Forelimb muscle (tissue), 1 donor: Measurements from ENCODE around the gene VPS4A. TPM values are rescaled to one million over a fixed set of nuclear protein-coding genes. Genes with fewer than 3 reads are reported as not detected.
"Not testable (repeated sequence)": the region's sequence is repeated elsewhere in the genome, so short reads cannot be mapped to it uniquely, and the experiment has no call there.

ENCODE experiments used
- DNase-seq: peaks from one replicate; pipeline ENCODE4 v3.0.0-alpha.2; 2013; ENCODE audit warnings: low read depth
- polyA plus RNA-seq: library from polyadenylated mRNA; unstranded; fragments of 120-200 nt; gene quantifications from one replicate; pipeline ENCODE4 v1.2.1, GENCODE V29; 2013; ENCODE audit not compliant: insufficient read length

Gene VPS4A
- 38.7 TPM for polyA plus RNA-seq

DNA sequence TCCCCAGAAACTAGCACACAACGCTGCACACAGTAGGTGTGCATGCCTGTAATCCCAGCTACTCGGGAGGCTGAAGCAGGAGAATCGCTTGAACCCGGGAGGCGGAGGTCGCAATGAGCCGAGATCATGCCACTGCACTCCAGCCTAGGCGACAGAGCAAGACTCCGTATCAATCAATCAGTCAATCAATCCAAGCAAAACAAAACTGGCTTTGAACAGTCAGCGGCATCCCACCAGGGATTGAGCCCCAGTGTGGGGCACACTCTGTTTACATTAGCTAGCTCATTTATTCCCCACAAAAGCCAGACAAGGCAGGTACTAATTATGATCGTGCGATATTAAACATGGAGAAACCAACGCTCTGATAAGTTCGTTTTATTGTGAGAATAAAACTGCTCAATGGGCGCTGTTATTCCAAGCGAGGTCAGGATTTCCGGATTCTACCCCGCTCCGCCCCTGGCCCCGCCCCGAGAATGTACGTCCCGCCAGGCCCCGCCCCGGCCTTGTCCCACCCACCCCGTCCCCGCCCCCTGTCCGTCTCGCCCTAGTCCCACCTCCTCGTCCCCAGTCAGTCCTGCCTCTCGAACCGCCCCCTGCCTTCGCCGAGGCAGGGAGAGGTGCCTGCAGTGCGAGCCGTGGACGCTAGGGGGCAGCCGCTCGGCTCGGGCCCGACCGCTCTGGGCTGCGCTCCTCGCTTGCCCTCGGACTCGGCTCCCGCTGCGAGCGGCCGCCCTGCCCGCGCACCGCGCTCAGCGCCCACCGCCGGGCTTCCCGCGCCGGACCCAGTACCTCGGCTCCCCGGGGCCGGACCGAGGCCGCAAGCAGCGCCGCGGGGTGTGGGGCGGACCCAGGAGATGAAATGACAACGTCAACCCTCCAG is at the start of gene VPS4A:
Gene VPS4A (plus strand): TSS at position 698 of the 880 bp plus-strand sequence. CDS start 162 bp downstream, at position 860.
- peak; percentile 79 for DNase-seq

DNA sequence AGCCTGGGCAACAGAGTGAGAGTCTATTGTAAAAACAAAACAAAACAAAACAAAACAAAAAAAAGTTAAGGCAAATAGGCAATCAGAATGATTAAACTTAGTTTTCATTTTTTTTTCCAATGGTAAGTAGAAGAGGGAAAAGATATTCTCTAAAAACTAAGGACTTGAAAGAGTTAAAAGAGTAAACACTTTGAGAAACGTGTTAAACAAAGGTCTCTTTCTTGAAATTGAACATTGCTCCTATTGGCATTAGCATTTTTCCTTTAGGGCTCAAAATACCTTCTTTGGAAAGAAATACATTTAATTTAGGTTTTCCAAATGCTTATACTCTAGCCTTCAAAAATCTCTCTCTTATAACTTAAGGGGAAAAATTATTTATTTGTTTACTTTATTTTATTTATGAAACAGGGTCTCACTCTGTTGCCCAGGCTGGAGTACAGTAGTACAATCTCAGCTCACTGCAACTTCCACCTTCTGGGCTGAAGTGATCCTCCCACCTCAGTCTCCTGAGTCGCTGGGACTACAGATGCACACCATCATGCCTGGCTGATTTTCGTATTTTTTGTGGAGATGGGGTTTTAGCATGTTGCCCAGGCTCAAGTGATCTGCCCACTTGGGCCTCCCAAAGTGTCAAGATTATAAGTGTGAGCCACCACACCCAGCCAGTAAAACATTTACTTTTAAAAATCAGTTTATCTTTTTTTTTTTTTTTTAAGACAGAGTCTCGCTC is 44.7 kb upstream of the VPS4A start:
- no peak for DNase-seq

DNA sequence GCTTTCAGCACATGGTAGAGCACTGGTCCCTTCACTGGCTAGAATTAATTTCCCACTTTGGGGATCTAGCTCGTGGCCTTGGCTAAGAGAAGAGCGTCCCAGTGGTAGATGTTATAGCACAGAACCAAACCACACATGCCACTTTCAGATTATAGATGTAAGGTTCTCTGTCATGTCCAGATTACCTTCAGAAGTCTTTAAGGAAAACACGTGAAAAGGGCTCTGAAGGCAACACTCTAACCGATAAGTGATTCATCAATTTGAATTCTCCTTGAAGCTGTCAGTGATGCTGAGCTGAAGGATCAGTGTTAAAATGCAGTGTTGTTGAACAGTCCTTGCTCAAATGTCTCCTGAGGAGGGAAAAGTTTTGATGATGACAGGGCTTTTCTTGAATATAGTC is 43.5 kb upstream of the VPS4A start:
- no peak for DNase-seq

DNA sequence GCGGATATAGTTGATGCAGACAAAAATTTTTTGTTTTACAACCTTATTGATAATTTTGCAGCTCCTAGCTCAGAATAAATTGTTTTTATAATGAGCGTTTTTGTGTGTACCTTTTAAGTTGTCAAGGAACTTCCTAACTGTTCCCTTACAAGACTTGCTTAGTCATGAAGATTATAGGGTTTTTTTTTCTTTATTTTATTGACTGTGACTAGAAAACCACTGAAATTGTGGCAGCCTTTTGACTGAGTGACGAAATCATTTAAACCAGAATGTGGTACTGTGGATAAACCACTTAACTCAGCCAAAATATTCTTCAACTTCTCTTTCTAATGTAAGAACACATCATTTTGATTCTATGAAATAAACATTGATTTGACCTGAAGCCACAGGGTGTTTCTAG is 40.8 kb upstream of the VPS4A start:
- no peak for DNase-seq

DNA sequence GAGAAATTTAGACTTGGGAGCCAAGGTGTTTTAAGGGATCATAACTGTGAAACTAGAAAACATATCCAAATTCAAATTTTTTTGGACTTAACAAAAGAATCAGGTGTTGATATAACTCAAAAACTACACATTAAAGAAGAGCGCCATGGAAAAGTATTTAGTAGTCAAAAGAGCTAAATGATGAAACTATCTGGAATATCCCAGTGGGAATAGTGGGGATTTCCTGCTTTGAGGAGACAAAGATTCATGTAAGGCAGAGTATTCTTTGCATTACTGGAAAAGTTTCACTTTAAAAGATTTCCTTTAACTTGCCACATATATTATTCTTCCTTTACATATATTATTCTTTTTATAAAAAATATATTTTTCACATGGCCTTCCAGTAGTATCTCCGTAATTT is 40.3 kb upstream of the VPS4A start:
- no peak for DNase-seq

DNA sequence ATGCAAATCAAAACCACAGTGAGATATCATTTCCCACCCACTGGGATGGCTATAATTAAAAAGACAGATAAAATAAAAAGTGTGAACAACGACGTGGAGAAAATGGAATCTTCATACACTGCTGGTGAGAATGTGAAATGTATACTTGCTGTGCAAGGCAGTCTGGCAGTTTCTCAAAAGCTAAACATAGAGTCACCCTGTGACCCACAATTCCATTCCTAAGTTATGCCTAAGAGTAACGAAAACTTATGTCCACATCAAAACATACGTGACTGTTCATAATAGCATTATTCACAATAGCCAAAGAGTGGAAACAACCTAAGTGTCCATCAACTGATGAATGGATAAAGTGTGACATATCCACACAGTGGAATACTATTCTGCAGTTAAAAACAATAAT is 38.1 kb upstream of the VPS4A start:
- no peak for DNase-seq

DNA sequence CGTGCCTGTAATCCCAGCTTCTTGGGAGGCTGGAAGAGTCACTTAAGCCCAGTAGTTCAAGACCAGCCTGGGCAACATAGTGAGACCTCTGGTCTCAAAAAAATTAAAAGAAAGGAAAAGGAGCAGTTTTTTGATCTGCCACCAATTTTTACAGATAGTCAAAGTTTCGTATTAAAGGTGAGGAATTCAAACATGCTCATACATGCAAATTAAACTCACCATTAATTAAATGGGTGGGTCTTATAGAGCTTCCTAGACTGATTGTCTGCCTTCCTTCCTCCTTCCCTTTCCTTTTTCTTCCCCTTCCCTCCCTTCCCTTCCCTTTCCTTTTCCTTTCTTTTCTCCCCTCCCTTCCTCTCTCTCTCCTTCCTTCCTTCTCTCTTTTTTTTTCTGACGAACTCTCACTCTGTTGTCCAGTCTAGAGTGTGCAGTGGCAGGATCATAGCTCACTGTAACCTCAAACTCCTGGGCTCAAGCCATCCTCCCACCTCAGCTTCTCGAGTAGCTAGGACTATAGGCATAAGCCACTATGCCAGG is 36.4 kb upstream of the VPS4A start:
- no peak for DNase-seq

DNA sequence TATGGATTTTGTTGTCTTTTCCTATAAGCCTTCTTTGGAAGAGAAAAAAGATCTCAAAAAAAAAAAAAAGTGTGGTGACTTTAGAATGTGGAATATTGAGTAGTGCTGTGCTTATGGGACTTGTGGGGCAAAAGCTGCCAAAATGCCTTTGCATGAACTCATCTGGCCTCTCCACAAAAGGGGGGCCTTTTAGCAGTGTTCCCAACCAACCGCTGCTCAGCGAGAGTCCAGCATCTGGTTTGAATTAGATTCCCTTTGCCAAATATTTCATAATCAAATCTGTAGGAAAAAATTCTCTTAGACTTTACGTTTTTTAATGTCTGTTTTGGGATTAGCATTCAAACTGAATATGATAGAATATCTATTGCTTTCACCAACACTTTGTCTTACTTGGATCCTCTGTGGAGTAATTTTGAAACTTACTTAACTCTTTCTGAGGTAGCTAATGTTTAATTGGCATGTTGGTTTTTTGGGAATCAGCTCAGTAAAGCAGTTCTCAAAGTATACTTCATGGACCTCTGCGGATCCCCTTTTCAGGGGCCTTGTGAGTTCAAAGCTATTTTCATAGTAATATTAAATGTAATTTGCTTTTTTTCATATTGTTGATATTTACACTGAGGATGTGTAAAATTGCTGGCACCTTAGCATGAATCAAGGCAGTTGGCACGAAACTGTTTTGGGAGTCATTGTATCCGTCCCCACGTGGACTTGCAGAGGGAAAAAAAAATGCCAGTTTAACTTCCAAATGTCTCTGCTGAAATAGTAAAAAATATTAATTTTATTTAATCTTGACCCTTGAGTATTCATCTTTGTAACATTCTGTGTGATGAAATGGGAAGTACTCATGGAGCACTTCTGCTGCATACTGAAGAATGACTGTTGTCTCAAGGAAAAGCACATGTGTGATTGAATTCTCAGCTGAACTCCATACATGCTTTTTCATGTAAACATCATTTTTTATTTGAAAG is 34.7 kb upstream of the VPS4A start:
- peak; percentile 95 for DNase-seq

DNA sequence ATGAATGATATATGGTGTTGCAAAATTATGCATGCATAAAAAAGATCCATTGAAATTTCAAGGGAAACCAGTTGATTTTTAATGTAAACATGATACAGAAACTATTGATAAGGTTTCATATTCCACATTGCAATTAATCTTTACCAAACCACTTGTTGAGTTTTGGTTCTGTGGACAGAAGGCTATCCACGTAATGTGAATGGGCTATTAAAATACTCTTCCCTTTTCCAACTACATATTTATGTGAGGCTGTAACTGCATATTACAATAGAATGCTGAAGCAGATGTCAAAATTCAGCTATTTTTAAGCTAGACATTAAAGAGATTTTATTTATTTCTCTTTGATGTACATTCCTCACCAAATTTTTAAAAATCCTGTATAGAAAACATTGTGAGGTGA is 33.7 kb upstream of the VPS4A start:
- no peak for DNase-seq

DNA sequence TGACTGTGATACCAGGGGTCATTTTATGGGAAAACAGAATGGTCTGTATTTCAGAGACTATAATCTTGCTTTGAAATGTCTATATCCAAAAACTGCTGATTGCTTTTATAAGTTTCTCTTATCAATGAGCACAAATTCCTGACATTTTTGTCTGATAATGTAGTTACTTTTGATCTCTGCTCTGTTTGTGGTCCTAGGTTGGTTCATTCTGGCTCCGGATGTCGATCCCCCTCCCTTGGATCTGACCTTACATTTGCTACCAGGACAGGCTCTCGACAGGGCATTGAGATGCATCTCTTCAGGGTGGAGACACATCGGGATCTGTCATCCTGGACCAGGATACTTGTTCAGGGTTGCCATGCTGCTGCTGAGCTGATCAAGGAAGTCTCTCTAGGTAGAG is 27.3 kb upstream of the VPS4A start:
- DNase-seq = no peak

DNA sequence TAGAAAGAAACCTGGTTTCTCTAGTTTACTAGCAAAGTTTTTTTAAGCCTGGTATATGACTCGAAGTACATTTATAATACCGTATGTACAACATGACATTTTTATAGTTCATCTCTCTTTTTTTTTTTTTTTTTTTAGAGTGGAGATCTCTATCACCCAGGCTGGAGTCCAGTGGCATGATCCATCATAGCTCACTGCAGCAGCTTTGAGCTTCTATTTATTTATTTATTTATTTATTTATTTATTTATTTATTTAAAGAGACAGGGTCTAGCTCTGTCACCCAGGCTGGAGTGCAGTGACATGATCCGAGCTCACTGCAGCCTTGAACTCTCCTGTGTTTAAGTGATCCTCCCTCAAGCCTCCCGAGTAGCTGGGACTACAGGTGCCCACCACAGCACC is 25.9 kb upstream of the VPS4A start:
- DNase-seq = no peak

DNA sequence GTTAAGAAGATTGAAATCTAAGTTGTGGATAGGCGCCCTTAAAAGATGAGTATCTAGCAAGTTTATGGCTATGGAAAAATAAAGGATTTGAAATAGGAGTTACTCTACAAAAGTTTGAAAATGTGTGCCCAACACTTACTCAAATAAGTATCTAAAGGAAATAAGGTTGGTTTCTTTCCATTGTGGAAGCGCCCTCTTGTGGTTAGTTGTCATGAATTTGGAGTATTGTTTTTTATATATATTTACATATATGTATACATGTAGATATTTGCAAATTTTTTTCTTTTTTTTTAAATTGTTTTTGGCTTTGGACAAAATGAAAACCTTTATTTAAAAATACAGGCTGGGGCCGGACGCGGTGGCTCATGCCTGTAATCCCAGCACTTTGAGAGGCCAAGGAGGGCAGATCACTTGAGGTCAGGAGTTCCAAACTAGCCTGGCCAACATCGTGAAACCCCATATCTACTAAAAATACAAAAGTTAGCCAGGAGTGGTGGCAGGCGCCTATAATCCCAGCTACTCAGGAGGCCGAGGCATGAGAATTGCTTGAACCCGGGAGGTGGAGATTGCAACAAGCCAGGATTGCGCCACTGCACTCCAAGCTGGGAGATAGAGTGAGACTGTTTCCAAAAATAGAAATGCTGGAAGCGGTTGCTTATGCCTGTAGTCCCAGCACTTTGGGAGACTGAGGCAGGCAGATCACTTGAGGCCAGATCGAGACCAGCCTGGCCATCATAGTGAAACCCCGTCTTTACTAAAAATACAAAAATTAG is 24.0 kb upstream of the VPS4A start:
- peak; percentile 66 for DNase-seq

DNA sequence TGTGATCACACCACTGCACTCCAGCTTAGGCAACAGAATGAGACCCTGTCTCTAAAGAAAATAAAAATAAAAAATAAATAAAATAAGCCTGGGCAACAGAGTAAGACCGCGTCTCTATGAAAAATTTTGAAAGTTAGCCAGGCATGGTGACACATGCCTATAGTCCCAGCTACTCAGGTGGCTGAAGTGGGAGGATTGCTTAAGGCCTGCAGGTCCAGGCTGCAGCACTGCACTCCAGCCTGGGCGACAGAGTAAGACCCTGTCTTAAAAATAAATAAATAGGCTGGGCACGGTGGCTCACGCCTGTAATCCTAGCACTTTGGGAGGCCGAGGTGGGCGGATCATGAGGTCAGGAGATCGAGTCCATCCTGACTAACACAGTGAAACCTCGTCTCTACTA is 19.5 kb upstream of the VPS4A start:
- not testable (repeated sequence) for DNase-seq

DNA sequence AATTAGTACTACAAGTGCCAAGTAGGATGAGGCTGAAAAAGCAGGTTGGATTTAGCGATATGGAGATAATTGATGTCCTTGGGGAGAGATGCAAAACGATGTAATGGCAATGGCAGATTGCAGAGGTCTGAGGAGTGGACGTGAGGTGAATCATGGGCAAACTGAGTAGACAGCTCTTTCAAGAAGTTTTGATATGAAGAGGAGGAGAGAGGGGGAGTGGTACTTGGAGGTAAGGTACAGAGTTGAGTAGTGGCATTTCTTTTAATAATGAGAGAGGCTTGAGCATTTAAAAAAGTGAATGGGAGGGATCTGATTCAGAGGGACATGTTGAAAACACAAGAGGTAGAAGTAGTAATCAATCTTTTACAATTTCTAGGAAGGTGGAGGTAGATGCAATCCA is 17.7 kb upstream of the VPS4A start:
- no peak for DNase-seq

DNA sequence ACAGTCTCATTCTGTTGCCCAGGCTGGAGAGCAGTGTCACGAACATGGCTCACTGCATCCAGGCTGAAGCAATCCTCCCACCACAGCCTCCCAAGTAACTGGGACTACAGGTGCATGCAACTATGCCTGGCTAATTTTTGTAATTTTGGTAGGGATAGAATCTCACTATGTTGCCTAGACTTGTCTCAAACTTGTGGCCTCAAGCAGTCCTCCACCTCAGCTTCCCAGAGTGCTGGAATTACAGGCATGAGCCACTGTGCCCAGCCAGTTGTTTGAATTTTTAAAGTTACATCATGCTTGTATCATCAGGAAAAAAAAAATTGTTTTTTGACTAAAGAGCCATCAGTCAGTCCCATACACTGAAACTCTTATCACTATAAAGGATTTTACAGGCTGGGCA is 17.1 kb upstream of the VPS4A start:
- DNase-seq = no peak

DNA sequence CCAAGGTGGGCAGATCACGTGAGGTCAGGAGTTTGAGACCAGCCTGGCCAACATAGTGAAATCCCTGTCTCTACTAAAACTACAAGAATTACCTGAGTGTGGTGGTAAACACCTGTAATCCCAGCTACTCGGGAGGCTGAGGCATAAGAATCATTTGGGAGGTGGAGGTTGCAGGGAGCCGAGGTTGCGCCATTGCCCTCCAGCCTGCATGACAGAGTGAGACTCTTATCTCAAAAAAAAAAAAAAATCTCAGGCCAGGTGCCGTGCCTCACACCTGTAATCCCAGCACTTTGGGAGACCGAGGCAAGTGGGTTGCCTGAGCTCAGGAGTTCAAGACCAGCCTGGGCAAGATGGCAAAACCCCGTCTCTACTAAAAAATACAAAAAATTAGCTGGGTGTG is 14.4 kb upstream of the VPS4A start:
- not testable (repeated sequence) for DNase-seq

DNA sequence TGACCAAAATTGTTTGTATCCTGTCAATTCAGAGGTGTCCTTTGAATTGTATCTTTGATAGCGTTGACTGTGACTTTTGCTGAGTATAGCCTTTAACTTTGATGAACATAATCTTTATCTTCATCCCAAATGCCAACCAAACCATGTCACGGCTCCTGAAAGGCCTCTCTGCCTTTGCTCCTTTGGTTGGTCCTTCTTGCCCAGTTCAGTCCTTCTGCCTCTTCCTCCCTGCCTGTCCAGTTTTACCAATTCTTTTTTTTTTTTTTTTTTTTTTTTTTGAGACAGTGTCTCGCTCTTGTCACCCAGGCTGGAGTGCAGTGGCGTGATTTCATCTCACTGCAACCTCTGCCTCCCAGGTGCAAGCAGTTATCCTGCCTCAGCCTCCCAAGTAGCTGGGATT is 12.9 kb upstream of the VPS4A start:
- DNase-seq = no peak

DNA sequence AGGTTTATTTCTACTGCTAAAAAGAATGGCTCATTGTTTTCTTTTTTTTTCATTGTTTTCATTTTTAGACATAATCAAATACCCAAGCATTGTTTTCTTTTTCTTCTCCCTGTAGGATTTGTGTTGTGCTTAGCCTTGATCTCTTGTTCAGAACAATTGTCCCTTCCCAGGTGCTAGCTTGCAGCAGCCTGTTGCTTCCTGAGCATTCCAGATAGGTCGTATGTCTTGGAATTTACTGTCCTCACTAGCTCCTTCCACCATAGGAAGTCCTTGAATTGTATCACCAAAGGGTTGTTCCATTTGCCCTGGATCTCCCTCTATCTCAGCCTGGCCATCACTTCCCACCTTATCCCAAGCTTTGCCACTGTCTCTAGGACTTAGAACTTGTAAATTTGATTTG is 10.0 kb upstream of the VPS4A start:
- DNase-seq = no peak

DNA sequence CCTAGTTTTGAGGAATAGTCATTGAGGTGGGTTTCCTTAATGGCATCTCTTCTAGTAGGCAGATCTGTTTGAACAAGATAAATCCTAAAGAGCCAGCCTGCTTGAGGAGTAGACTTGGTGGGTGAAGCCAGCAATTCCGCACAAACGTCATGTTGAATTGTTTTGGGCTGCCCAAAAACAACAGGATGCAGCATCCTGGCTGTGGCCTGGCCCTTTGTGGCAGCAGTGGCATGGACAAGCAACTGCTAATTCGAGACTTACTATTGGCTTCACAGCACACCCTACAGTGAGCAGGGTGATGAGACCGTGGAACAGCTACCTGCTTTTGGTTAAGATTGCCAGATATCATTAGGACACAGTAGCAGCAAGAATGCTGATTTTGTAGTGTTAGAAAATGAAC is 9.3 kb upstream of the VPS4A start:
- no peak for DNase-seq

DNA sequence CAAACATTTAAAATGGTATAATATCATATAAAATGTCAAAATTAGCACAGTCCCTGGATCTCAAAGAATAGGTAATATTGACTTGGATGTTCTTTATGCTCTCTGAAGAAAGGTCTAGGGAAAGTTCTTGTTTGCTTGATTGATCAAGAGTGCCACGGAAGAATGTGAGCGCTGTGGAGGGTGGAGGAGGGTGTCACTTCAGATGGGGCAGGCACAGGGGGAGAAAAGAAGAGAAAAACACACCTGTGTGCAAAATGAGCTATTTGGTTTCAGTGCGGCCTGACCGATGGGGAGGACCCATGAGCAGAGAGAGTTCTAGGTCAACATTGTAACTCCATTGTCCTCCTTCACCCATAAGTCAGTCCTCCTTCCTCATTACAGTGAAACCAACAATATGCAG is 8.8 kb upstream of the VPS4A start:
- no peak for DNase-seq

DNA sequence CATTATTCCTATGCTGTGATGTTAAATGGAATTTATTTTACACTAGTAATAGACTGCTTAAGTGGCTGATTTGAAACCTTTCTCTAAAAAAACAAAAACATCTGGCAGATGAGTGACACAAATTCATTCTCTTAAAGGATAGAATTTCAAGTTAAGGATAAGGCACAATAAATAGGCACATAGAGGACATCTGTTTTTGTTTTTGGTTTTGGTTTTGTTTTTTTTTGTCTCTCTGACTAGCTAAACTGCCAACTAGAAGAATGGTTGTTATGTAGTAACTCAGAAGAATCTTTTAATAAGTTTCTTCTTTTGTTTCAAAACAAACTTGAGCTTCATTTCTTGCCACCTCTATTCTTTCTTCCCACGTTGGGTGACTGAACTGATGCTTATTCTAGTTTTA is 5.1 kb upstream of the VPS4A start:
- DNase-seq = no peak
